LHCN-M2 (cell line): ENCODE measurements around the gene EEF1AKMT1. TPM values are rescaled to one million over a fixed set of nuclear protein-coding genes. Genes with fewer than 3 reads are reported as not detected.
"Not testable (repeated sequence)": the region's sequence is repeated elsewhere in the genome, so short reads cannot be mapped to it uniquely, and the experiment has no call there.

Experiments used
- DNase-seq: peaks from one replicate; pipeline ENCODE4 v3.0.0-alpha.2; 2012; ENCODE audit warnings: low read depth
- total RNA-seq: library from RNA; depleted of rRNA; stranded (reverse); fragments of >200 nt; gene quantifications from 2 replicates; pipeline ENCODE4 v1.2.3, GENCODE V29; 2014

The EEF1AKMT1 gene
- total RNA-seq, 1 experiment from 2014 or later = 26.1 TPM

DNA sequence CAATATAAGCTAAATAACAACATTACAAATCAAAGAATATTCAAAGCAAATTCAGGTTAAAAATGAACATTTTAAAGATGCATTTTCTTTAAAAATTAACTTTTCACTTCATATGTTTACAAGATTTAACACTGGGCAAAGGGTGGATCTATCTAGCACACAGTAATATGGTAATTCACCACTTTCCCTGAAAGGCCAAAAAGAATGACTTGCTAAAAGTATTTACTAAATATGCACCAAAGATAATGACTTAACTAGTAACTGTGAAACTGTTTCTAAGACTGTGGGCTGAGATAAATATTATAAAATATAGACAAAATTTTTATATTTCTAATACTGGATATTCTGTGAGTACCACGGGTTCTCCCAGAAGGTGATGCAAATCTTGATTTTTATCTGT is 4.5 kb upstream of the EEF1AKMT1 start:
- no peak for DNase-seq

DNA sequence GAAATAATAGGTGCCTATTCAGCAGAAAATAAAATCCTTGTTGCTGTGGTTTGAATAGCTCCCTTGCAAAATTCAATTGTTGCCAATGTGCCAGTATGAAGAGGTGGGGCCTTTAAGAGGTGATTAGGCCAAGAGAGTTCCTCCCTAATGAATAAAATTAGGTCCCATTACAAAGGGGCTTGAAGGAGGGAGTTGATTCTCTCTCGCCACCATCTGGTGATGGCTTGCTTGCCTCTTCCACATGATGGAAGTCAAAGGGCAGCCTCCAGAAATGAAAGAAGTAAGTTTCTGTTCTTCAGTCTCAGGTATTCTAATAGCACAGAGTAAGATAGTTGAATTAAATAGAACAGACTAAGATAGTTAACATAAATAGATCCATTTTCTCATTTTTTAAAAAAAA is 3.0 kb upstream of the EEF1AKMT1 start:
- no peak for DNase-seq

DNA sequence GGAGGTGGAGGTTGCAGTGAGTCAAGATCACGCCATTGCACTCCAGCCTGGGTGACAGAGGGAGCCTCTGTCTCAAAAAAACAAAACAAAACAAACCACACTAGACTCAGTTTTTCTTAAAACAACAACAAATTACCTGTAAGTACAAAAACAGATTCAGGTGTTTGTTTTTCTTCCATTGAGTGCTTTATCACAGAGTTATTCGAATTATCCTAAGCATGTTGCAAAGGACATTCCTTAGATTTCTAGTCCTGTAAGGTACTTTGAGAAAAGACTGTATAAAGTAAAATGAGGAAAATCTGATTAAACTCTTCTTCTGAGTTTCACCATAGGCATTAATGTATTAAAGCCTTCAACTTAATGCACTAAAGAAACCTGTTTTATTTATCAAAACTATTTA is 2.2 kb upstream of the EEF1AKMT1 start:
- no peak for DNase-seq

- no peak for DNase-seq
Observed at GRCh38 chr13:20774746-20775145, 985 bp upstream of the EEF1AKMT1 start.

- peak; percentile 54 for DNase-seq
Observed at GRCh38 chr13:20772401-20773131, 1.2 kb downstream of the EEF1AKMT1 start.

DNA sequence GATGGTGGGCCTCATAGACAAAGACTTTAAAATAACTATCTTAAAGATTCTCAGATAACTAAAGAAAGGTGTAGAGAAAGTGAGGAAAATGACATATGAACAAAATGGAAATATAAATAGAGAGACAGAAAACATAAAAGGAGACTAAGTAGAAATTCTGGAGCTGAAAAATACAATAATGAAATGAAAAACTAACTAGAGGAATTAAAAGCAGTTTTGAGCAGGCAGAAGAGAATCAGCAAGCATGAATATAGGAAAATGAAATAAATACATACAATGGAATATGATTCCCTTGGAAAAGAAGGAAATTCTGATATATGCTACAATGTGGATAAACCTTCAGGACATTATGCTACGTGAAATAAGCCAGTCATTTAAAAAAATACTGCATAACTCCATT is 3.9 kb downstream of the EEF1AKMT1 start:
- DNase-seq = no peak

- DNase-seq = no peak
Observed at GRCh38 chr13:20769091-20769490, 4.7 kb downstream of the EEF1AKMT1 start.

GRCh38 chr13:20767309-20767943 is 6.3 kb downstream of the EEF1AKMT1 start:
- DNase-seq = no peak

GRCh38 chr13:20760872-20761271 is 12.9 kb downstream of the EEF1AKMT1 start:
- no peak for DNase-seq

- no peak for DNase-seq
Observed at GRCh38 chr13:20754009-20754408, 19.8 kb downstream of the EEF1AKMT1 start.

GRCh38 chr13:20749377-20749776 is 24.4 kb downstream of the EEF1AKMT1 start:
- no peak for DNase-seq

DNA sequence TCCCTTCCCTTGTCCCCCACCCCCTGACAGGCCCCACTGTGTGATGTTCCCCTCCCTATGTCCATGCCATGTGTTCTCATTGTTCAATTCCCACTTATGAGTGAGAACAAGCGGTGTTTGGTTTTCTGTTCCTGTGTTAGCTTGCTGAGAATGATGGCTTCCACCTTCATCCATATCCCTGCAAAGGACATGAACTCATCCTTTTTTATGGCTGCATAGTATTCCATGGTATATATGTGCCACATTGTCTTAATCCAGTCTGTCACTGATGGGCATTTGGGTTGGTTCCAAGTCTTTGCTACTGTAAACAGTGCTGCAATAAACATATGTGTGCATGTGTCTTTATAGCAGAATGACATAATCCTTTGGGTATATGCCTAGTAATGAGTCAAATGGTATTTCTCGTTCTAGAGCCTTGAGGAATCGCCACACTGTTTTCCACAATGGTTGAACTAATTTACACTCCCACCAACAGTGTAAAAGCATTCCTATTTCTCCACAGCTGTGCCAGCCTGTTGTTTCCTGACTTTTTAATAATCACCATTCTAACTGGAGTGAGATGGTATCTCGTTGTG is 29.8 kb downstream of the EEF1AKMT1 start:
- DNase-seq = not testable (repeated sequence)

DNA sequence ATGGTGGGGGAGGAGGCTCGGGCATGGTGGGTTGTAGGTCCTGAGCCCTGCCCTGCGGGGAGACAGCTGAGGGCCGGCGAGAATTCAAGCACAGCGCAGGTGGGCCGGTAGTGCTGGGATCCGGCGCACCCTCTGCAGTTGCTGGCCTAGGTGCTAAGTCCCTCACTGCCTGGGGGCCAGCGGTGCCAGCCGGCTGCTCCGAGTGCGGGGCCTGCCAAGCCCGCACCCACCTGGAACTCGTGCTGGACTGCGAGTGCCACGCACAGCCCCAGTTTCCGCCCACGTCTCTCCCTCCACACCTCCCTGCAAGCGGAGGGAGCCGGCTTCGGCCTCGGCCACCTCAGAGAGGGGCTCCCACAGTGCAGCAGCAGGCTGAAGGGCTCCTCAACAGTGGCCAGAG is 33.7 kb downstream of the EEF1AKMT1 start:
- DNase-seq = no peak

DNA sequence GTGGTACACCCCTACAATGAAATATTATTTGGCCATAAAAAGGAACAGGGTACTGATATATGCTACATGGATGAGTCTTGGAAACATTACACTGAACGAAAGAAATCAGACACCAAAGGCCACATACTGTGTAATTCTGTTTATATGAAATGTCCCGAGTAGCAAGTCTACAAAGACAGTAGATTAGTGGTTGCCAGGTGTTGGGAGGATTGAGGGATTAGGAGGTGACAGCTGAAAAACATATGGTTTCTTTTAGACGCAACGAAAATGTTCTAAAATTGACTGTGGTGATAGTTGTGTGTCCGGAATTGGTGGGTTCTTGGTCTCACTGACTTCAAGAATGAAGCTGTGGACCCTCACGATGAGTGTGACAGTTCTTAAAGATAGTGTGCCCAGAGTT is 35.1 kb downstream of the EEF1AKMT1 start:
- DNase-seq = peak; percentile 6

DNA sequence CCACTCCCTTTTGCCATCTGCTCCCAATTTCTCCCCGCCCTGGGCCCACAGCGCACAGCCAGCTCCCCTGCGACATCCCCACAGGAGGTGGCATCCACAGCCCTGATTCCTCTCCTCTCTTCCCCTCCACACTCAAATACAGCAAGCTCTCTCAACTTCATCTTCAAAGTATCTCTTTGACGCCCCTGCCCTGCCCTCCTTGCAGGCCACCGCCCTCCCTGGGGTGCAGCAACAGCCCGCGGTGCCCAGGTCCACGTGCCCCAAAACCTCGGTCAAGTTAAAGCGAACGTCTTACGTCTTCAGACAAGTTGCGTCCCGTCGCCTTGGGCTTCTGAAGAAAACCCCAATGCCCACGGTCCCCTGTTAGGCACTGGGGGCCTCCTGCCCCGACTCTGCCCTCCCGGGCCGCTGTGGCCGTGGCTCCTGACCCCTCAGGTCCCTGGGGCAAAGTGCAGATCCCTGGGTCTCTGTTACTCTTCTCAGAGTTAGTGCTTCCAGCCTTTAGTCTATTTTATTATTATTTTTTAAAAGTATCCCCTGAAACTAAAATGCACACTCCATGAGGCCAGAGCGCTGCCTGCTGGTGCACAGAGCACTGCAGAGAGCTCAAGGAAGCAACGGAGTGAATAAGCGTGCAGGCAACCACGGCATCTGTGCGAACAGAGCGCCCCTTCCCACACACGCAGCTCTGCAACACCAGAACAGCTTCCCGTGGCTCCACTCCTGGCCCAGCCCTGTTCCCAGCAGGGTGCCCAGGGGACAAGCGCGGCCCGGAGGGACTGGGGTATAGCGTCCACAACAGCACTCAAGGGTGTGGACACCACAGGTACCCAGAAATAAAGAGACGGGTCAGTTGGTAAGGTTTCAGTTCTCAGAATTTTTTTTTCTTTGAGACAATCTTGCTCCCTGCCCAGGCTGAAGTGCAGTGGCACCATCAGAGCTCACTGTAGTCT is 43.9 kb downstream of the EEF1AKMT1 start:
- no peak for DNase-seq

DNA sequence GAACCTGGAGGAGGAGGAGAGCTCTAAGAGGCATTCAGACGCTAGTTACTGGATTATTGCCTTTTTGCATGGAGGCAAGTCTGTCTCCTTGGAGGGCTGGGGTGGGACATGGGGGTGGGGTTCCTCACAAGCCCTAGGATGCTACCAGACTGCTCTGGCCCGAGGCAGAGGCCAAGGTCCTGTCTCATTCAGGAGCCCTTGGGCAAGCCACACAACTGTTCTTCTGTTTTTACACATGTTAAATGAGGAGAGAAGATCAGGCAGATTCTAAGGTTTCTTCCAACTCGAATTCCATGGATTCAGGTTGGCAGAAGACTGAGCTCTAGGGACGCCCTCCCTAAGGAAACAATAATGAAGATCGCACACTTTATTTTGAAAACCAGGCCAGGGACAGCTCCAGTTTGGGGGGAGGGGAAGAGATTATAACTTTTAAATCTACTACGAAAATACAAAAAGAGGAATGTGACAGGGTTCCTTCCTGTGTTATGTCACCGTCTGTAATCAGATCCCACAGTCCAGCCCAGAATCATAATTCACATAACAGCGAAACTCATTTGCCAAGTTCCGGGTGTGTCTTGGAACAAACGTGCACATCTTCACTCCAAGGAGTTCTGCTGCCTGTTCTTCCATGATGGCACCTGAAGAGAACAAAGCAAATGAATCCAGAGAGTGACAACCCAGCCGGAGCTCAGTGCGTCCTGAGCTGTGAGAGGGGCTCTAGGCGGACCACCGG is 45.0 kb downstream of the EEF1AKMT1 start:
- no peak for DNase-seq

- no peak for DNase-seq
Observed at GRCh38 chr13:20727856-20728255, 45.9 kb downstream of the EEF1AKMT1 start.

GRCh38 chr13:20721454-20722357 is 52.1 kb downstream of the EEF1AKMT1 start:
- DNase-seq = no peak

- no peak for DNase-seq
Observed at GRCh38 chr13:20721058-20721453, 52.7 kb downstream of the EEF1AKMT1 start.

DNA sequence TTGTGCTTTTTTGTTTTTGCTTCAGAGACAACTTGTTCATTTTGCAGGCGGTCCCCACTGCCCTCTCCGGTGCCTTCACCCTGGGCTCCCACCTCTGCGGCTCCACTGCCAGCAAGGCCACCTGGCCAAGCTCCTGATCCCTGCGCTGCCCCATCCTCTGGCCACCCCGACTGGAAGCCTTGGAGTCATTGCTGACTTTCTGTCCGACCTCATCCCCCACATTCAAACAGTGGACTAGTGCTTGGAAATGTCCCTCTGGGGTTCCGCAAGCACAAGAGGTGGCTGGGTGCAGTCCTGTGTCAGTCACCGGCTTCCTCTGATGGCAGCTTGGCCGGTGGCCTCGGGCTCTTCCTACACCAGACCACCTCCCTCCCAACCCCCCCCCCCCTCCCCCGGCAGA is 53.3 kb downstream of the EEF1AKMT1 start:
- DNase-seq = no peak
